LNCAP (cell line): Measurements from ENCODE around the gene CDKL4.

Experiments
- TF ChIP-seq, protein P1 (sequence below): fragments of 450-650 bp; IDR thresholded peaks from 2 replicates; pipeline ENCODE4 v1.5.1; 2017; ENCODE audit warnings: mild to moderate bottlenecking

CDKL4 gene

DNA sequence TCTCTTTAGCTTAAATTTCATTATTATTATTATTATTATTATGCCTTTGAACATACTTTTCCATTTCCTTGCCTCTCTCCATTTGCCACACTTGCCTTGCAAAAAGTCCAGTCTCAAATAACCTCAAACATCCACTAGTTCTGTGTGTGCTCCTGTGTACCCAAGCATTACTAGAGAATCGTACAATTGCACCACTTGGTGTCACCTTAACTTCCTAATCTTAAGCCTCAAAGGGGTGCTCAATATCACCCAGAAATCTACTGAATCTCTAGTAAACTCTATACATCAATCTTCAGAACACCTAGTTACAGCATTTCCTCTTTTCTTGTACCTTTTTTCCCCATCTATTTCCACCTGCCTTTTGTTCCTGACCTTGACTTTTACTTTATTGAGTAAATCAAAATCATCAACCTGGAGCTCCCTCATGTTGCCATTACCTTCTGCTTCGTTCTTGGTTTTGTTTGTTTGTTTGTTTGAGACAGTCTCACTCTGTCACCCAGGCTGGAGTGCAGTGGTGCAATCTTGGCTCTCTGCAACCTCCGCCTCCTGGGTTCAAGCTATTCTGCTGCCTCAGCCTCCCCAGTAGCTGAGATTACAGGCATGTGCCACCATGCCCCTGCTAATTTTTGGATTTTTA, 110.4 kb downstream of the CDKL4 start:
- TF ChIP-seq, protein P1, sequence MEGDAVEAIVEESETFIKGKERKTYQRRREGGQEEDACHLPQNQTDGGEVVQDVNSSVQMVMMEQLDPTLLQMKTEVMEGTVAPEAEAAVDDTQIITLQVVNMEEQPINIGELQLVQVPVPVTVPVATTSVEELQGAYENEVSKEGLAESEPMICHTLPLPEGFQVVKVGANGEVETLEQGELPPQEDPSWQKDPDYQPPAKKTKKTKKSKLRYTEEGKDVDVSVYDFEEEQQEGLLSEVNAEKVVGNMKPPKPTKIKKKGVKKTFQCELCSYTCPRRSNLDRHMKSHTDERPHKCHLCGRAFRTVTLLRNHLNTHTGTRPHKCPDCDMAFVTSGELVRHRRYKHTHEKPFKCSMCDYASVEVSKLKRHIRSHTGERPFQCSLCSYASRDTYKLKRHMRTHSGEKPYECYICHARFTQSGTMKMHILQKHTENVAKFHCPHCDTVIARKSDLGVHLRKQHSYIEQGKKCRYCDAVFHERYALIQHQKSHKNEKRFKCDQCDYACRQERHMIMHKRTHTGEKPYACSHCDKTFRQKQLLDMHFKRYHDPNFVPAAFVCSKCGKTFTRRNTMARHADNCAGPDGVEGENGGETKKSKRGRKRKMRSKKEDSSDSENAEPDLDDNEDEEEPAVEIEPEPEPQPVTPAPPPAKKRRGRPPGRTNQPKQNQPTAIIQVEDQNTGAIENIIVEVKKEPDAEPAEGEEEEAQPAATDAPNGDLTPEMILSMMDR = no peak

DNA sequence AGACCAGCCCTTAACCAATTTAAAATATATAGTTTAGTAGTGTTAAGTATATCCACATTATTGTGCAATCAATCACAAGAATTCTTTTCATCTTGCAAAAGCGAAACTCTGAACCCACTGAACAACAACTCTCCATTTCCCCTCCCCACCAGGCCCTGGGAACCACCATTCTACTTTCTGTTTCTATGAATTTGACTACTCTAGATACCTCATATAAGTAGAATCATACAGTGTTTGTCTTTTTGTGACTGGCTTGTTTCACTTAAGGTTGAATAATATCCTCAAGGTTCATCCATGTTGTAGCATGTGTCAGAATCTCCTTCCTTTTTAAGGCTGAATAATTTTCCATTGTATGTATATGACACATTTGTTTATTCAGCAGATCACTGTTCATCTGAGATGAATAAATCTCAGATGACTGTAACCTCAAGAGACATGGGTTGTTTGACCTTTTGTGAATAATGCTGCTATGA, 114.8 kb downstream of the CDKL4 start:
- TF ChIP-seq, protein P1 = no peak

DNA sequence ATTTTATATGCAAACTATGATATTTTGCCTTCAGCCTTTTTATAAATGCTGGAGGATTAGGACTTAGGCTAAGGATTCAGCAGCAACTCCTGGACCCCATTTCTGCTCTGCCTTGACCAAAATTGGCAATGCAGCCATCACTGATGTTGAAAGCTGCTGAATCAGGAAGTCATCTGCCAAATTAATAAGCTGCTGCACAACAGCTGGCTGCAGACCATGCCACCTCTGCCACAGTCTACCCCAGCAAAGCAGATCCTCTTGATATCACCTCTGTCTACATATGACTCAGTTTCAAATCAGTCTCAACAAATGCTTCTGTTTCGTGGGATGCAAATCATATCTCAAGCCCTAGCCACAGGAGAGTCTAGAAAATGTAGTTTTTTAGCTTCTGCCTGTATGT, 115.8 kb downstream of the CDKL4 start:
- TF ChIP-seq, protein P1 = no peak
